Measurements from ENCODE around the gene NTF3. TPM values are rescaled to one million over a fixed set of nuclear protein-coding genes. Genes with fewer than 3 reads are reported as not detected.

The NTF3 gene
- total RNA-seq: 8.5 TPM

GRCh38 chr12:5432011-5432400 is at the start of gene NTF3:
TSS of gene NTF3 (plus strand) at chr12:5432108. CDS start at chr12:5432325, 217 bp downstream.

